H1 (cell line): Measurements from ENCODE around the gene POTEH. TPM values are rescaled to one million over a fixed set of nuclear protein-coding genes. Genes with fewer than 3 reads are reported as not detected.
"Not testable (repeated sequence)": the region's sequence is repeated elsewhere in the genome, so short reads cannot be mapped to it uniquely, and the experiment has no call there.

Source experiments
- CTCF ChIA-PET: fragments of 300-600 bp; sonication (Branson Sonifier 250); formaldehyde crosslinking; loops from one replicate; lab custom pipeline; 2021; ENCODE audit not compliant: partially characterized antibody; lab: Charles Lee
- POLR2A ChIA-PET: fragments of 300-600 bp; sonication (Branson Sonifier 250); formaldehyde crosslinking; loops from one replicate; lab custom pipeline; 2021; ENCODE audit warnings: inconsistent platforms; ENCODE audit not compliant: partially characterized antibody; lab: Charles Lee
- DNase-seq, 2 experiments: peaks; one replicate each; pipeline versions ENCODE4 v3.0.0 to v3.0.0-alpha.2; 2010 to 2022; ENCODE audit warnings: low spot score in 2 of 2, low read depth in 1 of 2, mixed read lengths in 1 of 2
- FAIRE-seq: peaks from 2 replicates; lab custom pipeline; 2011; peaks lifted over from hg19 to GRCh38; lab: Jason Lieb, UNC
- H2AFZ ChIP-seq: 2 replicates; pipeline ENCODE4 v1.8.1; 2012; ENCODE audit warnings: low read length, inconsistent platforms
- H2AK5ac ChIP-seq: 2 replicates; pipeline ENCODE4 v1.6.1; 2013; ENCODE audit warnings: low read depth, low read length
- H2BK120ac ChIP-seq: replicated peaks from 2 replicates; pipeline ENCODE3; 2013; ENCODE audit warnings: low read depth, low read length, inconsistent platforms
- H2BK12ac ChIP-seq: 2 replicates; pipeline ENCODE4 v1.6.1; 2013; ENCODE audit warnings: low read depth, low read length
- H2BK15ac ChIP-seq: 2 replicates; pipeline ENCODE4 v1.6.1; 2013; ENCODE audit warnings: low read length
- H2BK20ac ChIP-seq: 2 replicates; pipeline ENCODE4 v1.6.1; 2013; ENCODE audit warnings: low read length
- H2BK5ac ChIP-seq: 2 replicates; pipeline ENCODE4 v1.6.1; 2013; ENCODE audit warnings: low read depth, low read length
- H3K14ac ChIP-seq: 2 replicates; pipeline ENCODE4 v1.6.1; 2013; ENCODE audit warnings: inconsistent platforms; ENCODE audit not compliant: insufficient read length
- H3K18ac ChIP-seq: 2 replicates; pipeline ENCODE4 v1.6.1; 2013; ENCODE audit warnings: low read length; ENCODE audit errors: extremely low read depth
- H3K23ac ChIP-seq: 2 replicates; pipeline ENCODE4 v1.6.1; 2013; ENCODE audit warnings: inconsistent platforms; ENCODE audit not compliant: insufficient read length
- H3K23me2 ChIP-seq: 2 replicates; pipeline ENCODE4 v1.6.1; 2013; ENCODE audit warnings: low read depth, low read length
- H3K27ac ChIP-seq: 2 replicates; pipeline ENCODE4 v1.6.1; 2011; ENCODE audit warnings: low read depth, low read length, inconsistent platforms
- H3K27me3 ChIP-seq, 4 experiments: replicated peaks in 1 of 4; 1 replicate in 1 of 4; 2 replicates in 3 of 4; pipeline versions ENCODE4 v1.6.1 to v1.8.1; 2011 to 2013; ENCODE audit warnings: low read length in 3 of 4, mild to moderate bottlenecking in 3 of 4, inconsistent platforms in 2 of 4, mixed read lengths in 2 of 4, moderate library complexity in 1 of 4; ENCODE audit not compliant: control insufficient read depth in 3 of 4, insufficient read depth in 3 of 4; ENCODE audit errors: extremely low read depth in 1 of 4
- H3K36me3 ChIP-seq, 4 experiments: 2 replicates each; pipeline versions ENCODE4 v1.6.1 to v1.8.1; 2011 to 2013; ENCODE audit warnings: mild to moderate bottlenecking in 4 of 4, low read length in 3 of 4, moderate library complexity in 2 of 4, control low read depth in 1 of 4, inconsistent platforms in 1 of 4; ENCODE audit not compliant: insufficient read depth in 4 of 4, control insufficient read depth in 2 of 4
- H3K4ac ChIP-seq: replicated peaks from 2 replicates; pipeline ENCODE3; 2013; ENCODE audit warnings: low read length, low read depth, mixed read lengths, inconsistent platforms; ENCODE audit not compliant: insufficient read length
- H3K4me1 ChIP-seq, 4 experiments: replicated peaks in 1 of 4; 1 replicate in 1 of 4; 2 replicates in 3 of 4; pipeline versions ENCODE4 v1.6.1 to v1.8.1; 2011 to 2013; ENCODE audit warnings: low read length in 3 of 4, inconsistent platforms in 2 of 4, mixed read lengths in 1 of 4; ENCODE audit not compliant: insufficient read depth in 4 of 4, control insufficient read depth in 3 of 4
- H3K4me2 ChIP-seq, 2 experiments: 2 replicates each; pipeline versions ENCODE4 v1.6.1 to v1.8.1; 2011 to 2013; ENCODE audit warnings: low read depth in 2 of 2, low read length in 2 of 2, control low read depth in 1 of 2, inconsistent platforms in 1 of 2, mild to moderate bottlenecking in 1 of 2; ENCODE audit not compliant: insufficient read depth in 1 of 2
- H3K4me3 ChIP-seq, 4 experiments: fragments of 200-600, 300-600 bp in 1 of 4; sonication (generic), shearing (Covaris generic), sonication (Bioruptor Twin) in 1 of 4; 2 replicates each; pipeline versions ENCODE4 v1.5.1 to v1.8.1; 2011 to 2016; ENCODE audit warnings: low read length in 4 of 4, low read depth in 3 of 4, control low read depth in 2 of 4, inconsistent platforms in 2 of 4, mild to moderate bottlenecking in 2 of 4, mixed read lengths in 1 of 4, moderate library complexity in 1 of 4; ENCODE audit not compliant: insufficient read depth in 2 of 4; ENCODE audit errors: extremely low read depth in 1 of 4
- H3K56ac ChIP-seq: replicated peaks from 2 replicates; pipeline ENCODE3; 2013; ENCODE audit warnings: low read depth, mild to moderate bottlenecking, mixed read lengths, low read length, inconsistent platforms; ENCODE audit not compliant: insufficient read length
- H3K79me1 ChIP-seq: 2 replicates; pipeline ENCODE4 v1.6.1; 2013; ENCODE audit warnings: low read depth, low read length, control low read depth
- H3K79me2 ChIP-seq, 2 experiments: 2 replicates each; pipeline versions ENCODE4 v1.6.1 to v1.8.1; 2012 to 2013; ENCODE audit warnings: low read length in 2 of 2, mild to moderate bottlenecking in 2 of 2, inconsistent platforms in 1 of 2; ENCODE audit not compliant: insufficient read depth in 2 of 2, control insufficient read depth in 1 of 2
- H3K9ac ChIP-seq, 4 experiments: replicated peaks in 1 of 4; 1 replicate in 1 of 4; 2 replicates in 3 of 4; pipeline versions ENCODE4 v1.6.1 to v1.8.1; 2011 to 2013; ENCODE audit warnings: low read depth in 3 of 4, low read length in 3 of 4, control low read depth in 2 of 4, mild to moderate bottlenecking in 2 of 4, moderate library complexity in 2 of 4, inconsistent platforms in 1 of 4; ENCODE audit errors: extremely low read depth in 1 of 4
- H3K9me3 ChIP-seq, 2 experiments: 2 replicates each; pipeline versions ENCODE4 v1.6.1 to v1.8.1; 2012 to 2013; ENCODE audit warnings: mild to moderate bottlenecking in 2 of 2, moderate library complexity in 2 of 2, control low read depth in 1 of 2, inconsistent platforms in 1 of 2, low read depth in 1 of 2, low read length in 1 of 2, mixed read lengths in 1 of 2; ENCODE audit not compliant: insufficient read depth in 2 of 2
- H4K20me1 ChIP-seq, 2 experiments: replicated peaks in 1 of 2; 2 replicates each; pipeline versions ENCODE3 to v1.8.1; 2011 to 2013; ENCODE audit warnings: inconsistent platforms in 2 of 2, low read length in 2 of 2, mild to moderate bottlenecking in 1 of 2; ENCODE audit not compliant: insufficient read depth in 2 of 2, control insufficient read depth in 1 of 2
- H4K5ac ChIP-seq: 2 replicates; pipeline ENCODE4 v1.6.1; 2013; ENCODE audit warnings: low read length, low read depth, mixed read lengths, inconsistent platforms; ENCODE audit not compliant: insufficient read length
- H4K8ac ChIP-seq: 2 replicates; pipeline ENCODE4 v1.8.0; 2013; ENCODE audit warnings: mild to moderate bottlenecking, moderate library complexity, low read length, inconsistent platforms; ENCODE audit not compliant: insufficient read depth; ENCODE audit errors: extremely low read depth
- H4K91ac ChIP-seq: replicated peaks from 2 replicates; pipeline ENCODE3; 2013; ENCODE audit warnings: low read length, mixed read lengths, inconsistent platforms; ENCODE audit not compliant: insufficient read length
- WGBS, 2 experiments: shearing (Covaris generic) in 1 of 2; methylation state at CpG; one replicate each; pipeline versions ENCODE4 v1.1.6 to v1.1.7; 2013 to 2015; ENCODE audit warnings: low lambda C conversion rate in 2 of 2, mixed read lengths in 2 of 2, inconsistent platforms in 1 of 2, low coverage in 1 of 2, missing lambda C conversion rate in 1 of 2; ENCODE audit not compliant: insufficient replicate concordance in 2 of 2, insufficient coverage in 1 of 2, insufficient read length in 1 of 2; ENCODE audit errors: extremely low coverage in 1 of 2, missing lambda C conversion rate in 1 of 2; 5-methylcytosine and 5-hydroxymethylcytosine counted together
- polyA plus RNA-seq, 7 experiments: library from polyadenylated mRNA; depleted of rRNA in 3 of 7; stranded (reverse) in 5 of 7; unstranded in 2 of 7; fragments of >200 nt in 5 of 7; fragments of 200-250 nt in 2 of 7; gene quantifications; 1 replicate in 5 of 7; 2 replicates in 1 of 7; 4 replicates in 1 of 7; pipeline versions ENCODE4 v1.2.1 to v1.2.3, GENCODE V29; 2011 to 2013; ENCODE audit warnings: missing spikeins in 2 of 7, mixed read lengths in 2 of 7
- total RNA-seq: library from RNA; stranded (reverse); fragmentation: NEBNext Ultra II Directional; extraction: Animal tissue kit (Norgen Biotek cat#: 25700); gene quantifications from 2 replicates; pipeline ENCODE4 v1.2.1, GENCODE V29; 2021

Gene POTEH
- total and polyA plus RNA-seq, 2 of the 8 experiments (the other 6 are each of a cell fraction or from before 2014, with no cell fraction given): not detected

DNA sequence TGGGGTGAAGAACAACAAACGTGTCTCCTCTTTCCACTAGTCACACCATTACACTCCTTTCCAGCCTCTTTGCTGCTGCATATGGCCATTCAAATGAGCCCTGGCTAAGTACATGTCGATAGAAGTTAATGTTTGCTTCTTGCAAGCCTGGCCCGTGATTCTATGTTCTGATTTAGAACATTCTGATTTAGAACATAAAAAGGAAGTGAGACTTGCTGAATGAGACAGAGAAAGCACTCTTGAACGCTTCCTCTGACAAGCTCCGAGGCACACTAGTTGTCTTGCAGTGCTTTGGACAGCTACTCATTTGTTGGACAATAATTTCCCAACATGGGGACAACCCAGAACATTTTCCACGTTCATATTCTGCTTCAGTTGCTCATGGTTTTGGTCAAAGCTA lies 5.1 kb upstream of the POTEH start:
- H3K4me3 ChIP-seq, H4K8ac ChIP-seq, H3K27ac ChIP-seq, H3K18ac ChIP-seq, DNase-seq, H3K27me3 ChIP-seq, H2BK20ac ChIP-seq, H2AK5ac ChIP-seq, H3K23ac ChIP-seq, H2BK5ac ChIP-seq, H2AFZ ChIP-seq, H3K4ac ChIP-seq, H2BK120ac ChIP-seq, POLR2A ChIA-PET, H3K56ac ChIP-seq, FAIRE-seq, CTCF ChIA-PET, H2BK12ac ChIP-seq, H3K79me1 ChIP-seq, H3K4me2 ChIP-seq, H4K20me1 ChIP-seq, H3K23me2 ChIP-seq, H3K4me1 ChIP-seq, H3K79me2 ChIP-seq, H3K14ac ChIP-seq, H3K9ac ChIP-seq, H2BK15ac ChIP-seq, H4K91ac ChIP-seq, H3K36me3 ChIP-seq, H4K5ac ChIP-seq: not testable (repeated sequence)
- WGBS, 2 experiments: no CpG with 5 or more reads among the region's 6 CpGs
- H3K9me3 ChIP-seq: peaks cover 5 to 25% of the 10 kb centered on the region in 2 experiments; a peak in 2 of 4 replicates

DNA sequence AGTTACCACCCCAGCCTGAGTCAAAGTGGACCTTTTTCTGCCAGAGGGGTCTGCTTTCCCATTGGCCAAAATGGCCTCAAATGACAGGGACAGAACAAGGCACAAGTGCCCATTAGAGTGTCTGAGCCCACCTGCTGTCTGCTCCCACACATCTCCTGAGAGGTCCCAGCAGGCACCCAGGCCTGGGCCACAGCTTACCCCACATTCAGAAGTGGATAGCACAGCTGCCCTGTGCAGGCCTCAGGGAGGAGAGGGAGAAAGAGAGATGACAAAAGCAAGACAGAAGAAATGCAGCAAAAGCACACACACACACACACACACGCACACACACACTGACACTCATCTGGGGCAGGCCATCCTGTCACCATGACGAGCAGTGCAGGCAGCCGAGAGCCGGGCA lies 4.2 kb upstream of the POTEH start:
- H2BK5ac ChIP-seq, H3K14ac ChIP-seq, H3K9ac ChIP-seq, H3K79me1 ChIP-seq, H2BK12ac ChIP-seq, CTCF ChIA-PET, H3K56ac ChIP-seq, H2BK20ac ChIP-seq, H4K20me1 ChIP-seq, H3K4me2 ChIP-seq, H3K27ac ChIP-seq, H2AFZ ChIP-seq, FAIRE-seq, H2AK5ac ChIP-seq, DNase-seq, H4K8ac ChIP-seq, H3K4me3 ChIP-seq, H3K4ac ChIP-seq, H3K18ac ChIP-seq, H3K23me2 ChIP-seq, H3K4me1 ChIP-seq, H2BK15ac ChIP-seq, H3K79me2 ChIP-seq, H3K27me3 ChIP-seq, H3K36me3 ChIP-seq, H4K91ac ChIP-seq, POLR2A ChIA-PET, H2BK120ac ChIP-seq, H4K5ac ChIP-seq, H3K23ac ChIP-seq: not testable (repeated sequence)
- no CpG with 5 or more reads among the region's 4 CpGs for WGBS, 2 experiments
- peaks cover 6 to 33% of the 10 kb centered on the region in 2 experiments; a peak in 2 of 4 replicates for H3K9me3 ChIP-seq
